GM10248 (cell line): Measurements from ENCODE around the gene SLC25A26.
"Not testable (repeated sequence)": the region's sequence is repeated elsewhere in the genome, so short reads cannot be mapped to it uniquely, and the experiment has no call there.

Source experiments
- CTCF ChIA-PET: fragments of 300-600 bp; sonication (Branson Sonifier 250); formaldehyde crosslinking; extraction: SDS; loops from one replicate; lab custom pipeline; 2021; ENCODE audit warnings: antibody characterized with exemption; lab: Yijun Ruan, JAX
- POLR2A ChIA-PET: fragments of 350-650 bp; sonication (Branson Sonifier 250); formaldehyde crosslinking; extraction: SDS; loops from one replicate; lab custom pipeline; 2020; ENCODE audit warnings: antibody characterized with exemption; lab: Yijun Ruan, JAX
- DNase-seq: peaks from one replicate; pipeline ENCODE4 v3.0.0; 2012; ENCODE audit errors: extremely low spot score
- TF ChIP-seq, protein P1 (sequence below): IDR thresholded peaks from 2 replicates; pipeline ENCODE4 v1.5.1; 2012; ENCODE audit warnings: mild to moderate bottlenecking, low read depth; ENCODE audit errors: extremely low read depth, missing control alignments, control extremely low read depth

SLC25A26 gene

DNA sequence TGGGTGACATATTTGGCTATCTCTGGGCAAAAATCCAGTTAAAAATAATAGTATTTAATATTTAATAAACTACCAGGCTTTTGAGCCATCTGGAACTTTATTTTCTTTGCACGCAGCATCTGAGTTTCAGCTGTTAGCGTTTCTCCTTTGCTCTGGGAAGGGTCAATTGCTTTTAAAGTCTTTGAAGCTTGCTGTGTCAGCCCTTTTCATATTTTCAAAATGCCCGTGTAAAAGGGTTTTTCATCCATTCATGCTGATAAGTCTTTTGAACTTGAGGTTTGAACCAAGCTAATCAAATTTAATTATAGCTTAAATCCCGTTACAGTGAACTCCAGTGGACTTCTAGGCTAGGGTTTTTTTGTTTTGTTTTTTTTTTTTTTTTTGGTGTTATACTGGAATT, 79.1 kb downstream of the SLC25A26 start:
- CTCF ChIA-PET = no interaction called here

DNA sequence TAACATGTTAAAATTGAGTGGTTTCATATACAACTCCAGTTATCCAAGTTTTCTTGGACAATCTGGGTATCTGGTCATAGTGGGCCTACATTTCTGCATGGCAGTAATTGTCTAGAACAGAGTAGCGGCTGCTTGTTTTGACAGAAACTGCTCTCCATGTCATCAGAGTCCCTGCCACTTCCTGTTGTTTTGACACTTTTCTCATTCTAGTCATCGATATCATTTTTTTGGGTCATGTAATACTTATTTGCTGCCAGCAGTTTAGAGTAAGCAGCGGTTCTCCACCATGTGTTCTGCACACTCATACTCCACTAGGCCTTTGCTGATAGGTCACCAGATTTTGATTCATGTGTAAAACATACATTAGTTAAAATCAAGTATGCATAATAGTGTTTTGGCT, 81.5 kb downstream of the SLC25A26 start:
- TF ChIP-seq, protein P1, sequence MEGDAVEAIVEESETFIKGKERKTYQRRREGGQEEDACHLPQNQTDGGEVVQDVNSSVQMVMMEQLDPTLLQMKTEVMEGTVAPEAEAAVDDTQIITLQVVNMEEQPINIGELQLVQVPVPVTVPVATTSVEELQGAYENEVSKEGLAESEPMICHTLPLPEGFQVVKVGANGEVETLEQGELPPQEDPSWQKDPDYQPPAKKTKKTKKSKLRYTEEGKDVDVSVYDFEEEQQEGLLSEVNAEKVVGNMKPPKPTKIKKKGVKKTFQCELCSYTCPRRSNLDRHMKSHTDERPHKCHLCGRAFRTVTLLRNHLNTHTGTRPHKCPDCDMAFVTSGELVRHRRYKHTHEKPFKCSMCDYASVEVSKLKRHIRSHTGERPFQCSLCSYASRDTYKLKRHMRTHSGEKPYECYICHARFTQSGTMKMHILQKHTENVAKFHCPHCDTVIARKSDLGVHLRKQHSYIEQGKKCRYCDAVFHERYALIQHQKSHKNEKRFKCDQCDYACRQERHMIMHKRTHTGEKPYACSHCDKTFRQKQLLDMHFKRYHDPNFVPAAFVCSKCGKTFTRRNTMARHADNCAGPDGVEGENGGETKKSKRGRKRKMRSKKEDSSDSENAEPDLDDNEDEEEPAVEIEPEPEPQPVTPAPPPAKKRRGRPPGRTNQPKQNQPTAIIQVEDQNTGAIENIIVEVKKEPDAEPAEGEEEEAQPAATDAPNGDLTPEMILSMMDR = no peak
- ChIA-PET POLR2A (no interaction called here), CTCF (interaction anchor here (1.3 to 3.1 kb wide), 4 partner anchors 9 to 76 kb away, joined by 4 to 12 read pairs (median 6); no protein-coding TSS in a partner anchor)
- DNase-seq = no peak

More for the DNA sequence above, 79.1 kb downstream of the SLC25A26 start:
- POLR2A ChIA-PET = no interaction called here
- DNase-seq = no peak
- TF ChIP-seq, protein P1 = no peak

- ChIA-PET POLR2A (no interaction called here), CTCF (interaction anchor here (1.3 to 3.1 kb wide), 4 partner anchors 8 to 74 kb away, joined by 4 to 12 read pairs (median 6); no protein-coding TSS in a partner anchor)
- TF ChIP-seq, protein P1 = no peak
- no peak for DNase-seq
Measured at GRCh38 chr3:66303491-66303901, 82.7 kb downstream of the SLC25A26 start.

GRCh38 chr3:66304293-66304692, 83.5 kb downstream of the SLC25A26 start:
- DNase-seq = no peak
- TF ChIP-seq, protein P1 = no peak
- ChIA-PET POLR2A (no interaction called here), CTCF (interaction anchor here (1.8 kb wide), 1 partner anchor 13 kb away, joined by 4 read pairs; no protein-coding TSS in a partner anchor)

DNA sequence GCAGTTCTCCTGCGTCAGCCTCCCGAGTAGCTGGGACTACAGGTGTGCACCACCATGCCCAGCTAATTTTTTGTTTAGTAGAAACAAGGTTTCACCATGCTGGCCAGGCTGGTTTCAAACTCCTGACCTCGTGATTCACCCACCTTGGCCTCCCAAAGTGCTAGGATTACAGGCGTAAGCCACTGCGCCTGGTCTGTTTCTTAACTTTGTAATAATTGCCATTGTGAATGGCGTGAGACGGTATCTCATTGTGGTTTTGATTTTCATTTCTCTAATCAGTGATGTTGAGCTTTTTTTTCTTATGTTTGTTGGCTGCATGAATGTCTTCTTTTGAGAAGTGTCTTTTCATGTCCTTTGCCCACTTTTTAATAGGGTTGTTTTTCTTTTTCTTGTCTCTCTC, 85.3 kb downstream of the SLC25A26 start:
- CTCF ChIA-PET, POLR2A ChIA-PET, DNase-seq: not testable (repeated sequence)

DNA sequence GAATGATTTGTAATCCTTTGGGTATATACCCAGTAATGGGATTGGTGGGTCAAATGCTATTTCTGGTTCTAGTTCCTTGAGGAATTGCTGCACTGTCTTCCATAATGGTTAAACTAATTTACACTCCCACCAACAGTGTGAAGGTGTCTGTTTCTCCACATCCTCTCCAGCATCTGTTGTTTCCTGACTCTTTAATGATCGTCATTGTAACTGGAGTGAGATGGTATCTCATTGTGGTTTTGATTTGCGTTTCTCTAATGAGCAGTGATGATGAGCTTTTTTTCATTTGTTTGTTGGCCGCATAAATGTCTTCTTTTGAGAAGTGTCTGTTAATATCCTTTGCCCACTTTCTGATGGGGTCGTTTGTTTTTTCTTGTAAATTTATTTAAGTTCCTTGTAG, 86.2 kb downstream of the SLC25A26 start:
- DNase-seq, CTCF ChIA-PET, POLR2A ChIA-PET: not testable (repeated sequence)

- ChIA-PET CTCF (interaction anchor here (0.9 to 3.2 kb wide), 4 partner anchors 10 to 66 kb away, joined by 3 to 12 read pairs (median 4); no protein-coding TSS in a partner anchor), POLR2A (no interaction called here)
- TF ChIP-seq, protein P1 = no peak
- no peak for DNase-seq
Measured at GRCh38 chr3:66312039-66312438, 91.2 kb downstream of the SLC25A26 start.
